Measurements from ENCODE around the gene MSL2. TPM values are rescaled to one million over a fixed set of nuclear protein-coding genes. Genes with fewer than 3 reads are reported as not detected.

The MSL2 gene
- total RNA-seq, 2 experiments from 2014 or later: 37.2 to 38.5 TPM

Other genes starting within 250 kb of the MSL2 start
- under 1 TPM; 0.17 to 0.33 TPM for gene PPP2R3A, start 230.6 kb downstream of the MSL2 start, total RNA-seq
- gene PCCB, start 54.0 kb upstream of the MSL2 start, total RNA-seq: 10 to 100 TPM; 54.5 to 58.9 TPM

All from activated CD4-positive, alpha-beta memory T cell treated with anti-CD3 and anti-CD28 coated beads for 36 hours (primary cell).